H1 (cell line): Measurements from ENCODE around the gene TRIB2. TPM values are rescaled to one million over a fixed set of nuclear protein-coding genes. Genes with fewer than 3 reads are reported as not detected.

Source experiments
- CTCF ChIA-PET: fragments of 300-600 bp; sonication (Branson Sonifier 250); formaldehyde crosslinking; loops from one replicate; lab custom pipeline; 2021; ENCODE audit not compliant: partially characterized antibody; lab: Charles Lee
- POLR2A ChIA-PET: fragments of 300-600 bp; sonication (Branson Sonifier 250); formaldehyde crosslinking; loops from one replicate; lab custom pipeline; 2021; ENCODE audit warnings: inconsistent platforms; ENCODE audit not compliant: partially characterized antibody; lab: Charles Lee
- DNase-seq, 2 experiments: peaks; one replicate each; pipeline versions ENCODE4 v3.0.0 to v3.0.0-alpha.2; 2010 to 2022; ENCODE audit warnings: low spot score in 2 of 2, low read depth in 1 of 2, mixed read lengths in 1 of 2
- FAIRE-seq: peaks from 2 replicates; lab custom pipeline; 2011; peaks lifted over from hg19 to GRCh38; lab: Jason Lieb, UNC
- H2AFZ ChIP-seq: 2 replicates; pipeline ENCODE4 v1.8.1; 2012; ENCODE audit warnings: low read length, inconsistent platforms
- H2AK5ac ChIP-seq: 2 replicates; pipeline ENCODE4 v1.6.1; 2013; ENCODE audit warnings: low read depth, low read length
- H2BK120ac ChIP-seq: replicated peaks from 2 replicates; pipeline ENCODE3; 2013; ENCODE audit warnings: low read depth, low read length, inconsistent platforms
- H2BK12ac ChIP-seq: 2 replicates; pipeline ENCODE4 v1.6.1; 2013; ENCODE audit warnings: low read depth, low read length
- H2BK15ac ChIP-seq: 2 replicates; pipeline ENCODE4 v1.6.1; 2013; ENCODE audit warnings: low read length
- H2BK20ac ChIP-seq: 2 replicates; pipeline ENCODE4 v1.6.1; 2013; ENCODE audit warnings: low read length
- H2BK5ac ChIP-seq: 2 replicates; pipeline ENCODE4 v1.6.1; 2013; ENCODE audit warnings: low read depth, low read length
- H3K14ac ChIP-seq: 2 replicates; pipeline ENCODE4 v1.6.1; 2013; ENCODE audit warnings: inconsistent platforms; ENCODE audit not compliant: insufficient read length
- H3K18ac ChIP-seq: 2 replicates; pipeline ENCODE4 v1.6.1; 2013; ENCODE audit warnings: low read length; ENCODE audit errors: extremely low read depth
- H3K23ac ChIP-seq: 2 replicates; pipeline ENCODE4 v1.6.1; 2013; ENCODE audit warnings: inconsistent platforms; ENCODE audit not compliant: insufficient read length
- H3K23me2 ChIP-seq: 2 replicates; pipeline ENCODE4 v1.6.1; 2013; ENCODE audit warnings: low read depth, low read length
- H3K27ac ChIP-seq: 2 replicates; pipeline ENCODE4 v1.6.1; 2011; ENCODE audit warnings: low read depth, low read length, inconsistent platforms
- H3K27me3 ChIP-seq, 4 experiments: replicated peaks in 1 of 4; 1 replicate in 1 of 4; 2 replicates in 3 of 4; pipeline versions ENCODE4 v1.6.1 to v1.8.1; 2011 to 2013; ENCODE audit warnings: low read length in 3 of 4, mild to moderate bottlenecking in 3 of 4, inconsistent platforms in 2 of 4, mixed read lengths in 2 of 4, moderate library complexity in 1 of 4; ENCODE audit not compliant: control insufficient read depth in 3 of 4, insufficient read depth in 3 of 4; ENCODE audit errors: extremely low read depth in 1 of 4
- H3K36me3 ChIP-seq, 4 experiments: 2 replicates each; pipeline versions ENCODE4 v1.6.1 to v1.8.1; 2011 to 2013; ENCODE audit warnings: mild to moderate bottlenecking in 4 of 4, low read length in 3 of 4, moderate library complexity in 2 of 4, control low read depth in 1 of 4, inconsistent platforms in 1 of 4; ENCODE audit not compliant: insufficient read depth in 4 of 4, control insufficient read depth in 2 of 4
- H3K4ac ChIP-seq: replicated peaks from 2 replicates; pipeline ENCODE3; 2013; ENCODE audit warnings: low read length, low read depth, mixed read lengths, inconsistent platforms; ENCODE audit not compliant: insufficient read length
- H3K4me1 ChIP-seq, 4 experiments: replicated peaks in 1 of 4; 1 replicate in 1 of 4; 2 replicates in 3 of 4; pipeline versions ENCODE4 v1.6.1 to v1.8.1; 2011 to 2013; ENCODE audit warnings: low read length in 3 of 4, inconsistent platforms in 2 of 4, mixed read lengths in 1 of 4; ENCODE audit not compliant: insufficient read depth in 4 of 4, control insufficient read depth in 3 of 4
- H3K4me2 ChIP-seq, 2 experiments: 2 replicates each; pipeline versions ENCODE4 v1.6.1 to v1.8.1; 2011 to 2013; ENCODE audit warnings: low read depth in 2 of 2, low read length in 2 of 2, control low read depth in 1 of 2, inconsistent platforms in 1 of 2, mild to moderate bottlenecking in 1 of 2; ENCODE audit not compliant: insufficient read depth in 1 of 2
- H3K4me3 ChIP-seq, 4 experiments: fragments of 200-600, 300-600 bp in 1 of 4; sonication (generic), shearing (Covaris generic), sonication (Bioruptor Twin) in 1 of 4; 2 replicates each; pipeline versions ENCODE4 v1.5.1 to v1.8.1; 2011 to 2016; ENCODE audit warnings: low read length in 4 of 4, low read depth in 3 of 4, control low read depth in 2 of 4, inconsistent platforms in 2 of 4, mild to moderate bottlenecking in 2 of 4, mixed read lengths in 1 of 4, moderate library complexity in 1 of 4; ENCODE audit not compliant: insufficient read depth in 2 of 4; ENCODE audit errors: extremely low read depth in 1 of 4
- H3K56ac ChIP-seq: replicated peaks from 2 replicates; pipeline ENCODE3; 2013; ENCODE audit warnings: low read depth, mild to moderate bottlenecking, mixed read lengths, low read length, inconsistent platforms; ENCODE audit not compliant: insufficient read length
- H3K79me1 ChIP-seq: 2 replicates; pipeline ENCODE4 v1.6.1; 2013; ENCODE audit warnings: low read depth, low read length, control low read depth
- H3K79me2 ChIP-seq, 2 experiments: 2 replicates each; pipeline versions ENCODE4 v1.6.1 to v1.8.1; 2012 to 2013; ENCODE audit warnings: low read length in 2 of 2, mild to moderate bottlenecking in 2 of 2, inconsistent platforms in 1 of 2; ENCODE audit not compliant: insufficient read depth in 2 of 2, control insufficient read depth in 1 of 2
- H3K9ac ChIP-seq, 4 experiments: replicated peaks in 1 of 4; 1 replicate in 1 of 4; 2 replicates in 3 of 4; pipeline versions ENCODE4 v1.6.1 to v1.8.1; 2011 to 2013; ENCODE audit warnings: low read depth in 3 of 4, low read length in 3 of 4, control low read depth in 2 of 4, mild to moderate bottlenecking in 2 of 4, moderate library complexity in 2 of 4, inconsistent platforms in 1 of 4; ENCODE audit errors: extremely low read depth in 1 of 4
- H3K9me3 ChIP-seq, 2 experiments: 2 replicates each; pipeline versions ENCODE4 v1.6.1 to v1.8.1; 2012 to 2013; ENCODE audit warnings: mild to moderate bottlenecking in 2 of 2, moderate library complexity in 2 of 2, control low read depth in 1 of 2, inconsistent platforms in 1 of 2, low read depth in 1 of 2, low read length in 1 of 2, mixed read lengths in 1 of 2; ENCODE audit not compliant: insufficient read depth in 2 of 2
- H4K20me1 ChIP-seq, 2 experiments: replicated peaks in 1 of 2; 2 replicates each; pipeline versions ENCODE3 to v1.8.1; 2011 to 2013; ENCODE audit warnings: inconsistent platforms in 2 of 2, low read length in 2 of 2, mild to moderate bottlenecking in 1 of 2; ENCODE audit not compliant: insufficient read depth in 2 of 2, control insufficient read depth in 1 of 2
- H4K5ac ChIP-seq: 2 replicates; pipeline ENCODE4 v1.6.1; 2013; ENCODE audit warnings: low read length, low read depth, mixed read lengths, inconsistent platforms; ENCODE audit not compliant: insufficient read length
- H4K8ac ChIP-seq: 2 replicates; pipeline ENCODE4 v1.8.0; 2013; ENCODE audit warnings: mild to moderate bottlenecking, moderate library complexity, low read length, inconsistent platforms; ENCODE audit not compliant: insufficient read depth; ENCODE audit errors: extremely low read depth
- H4K91ac ChIP-seq: replicated peaks from 2 replicates; pipeline ENCODE3; 2013; ENCODE audit warnings: low read length, mixed read lengths, inconsistent platforms; ENCODE audit not compliant: insufficient read length
- BCL11A ChIP-seq, 2 experiments: IDR thresholded peaks; one replicate each; pipeline ENCODE4 v1.6.1; 2011; ENCODE audit warnings: low read depth in 2 of 2, low read length in 2 of 2, mild to moderate bottlenecking in 2 of 2
- CEBPB ChIP-seq: IDR thresholded peaks from 2 replicates; pipeline ENCODE4 v1.6.1; 2012; ENCODE audit warnings: low read depth, low read length
- CHD1 ChIP-seq: IDR thresholded peaks from 2 replicates; pipeline ENCODE4 v1.6.1; 2012; ENCODE audit warnings: low read depth, low read length, improper control_type of control experiment
- JUN ChIP-seq: IDR thresholded peaks from 2 replicates; pipeline ENCODE4 v1.6.1; 2011; ENCODE audit warnings: low read depth, mild to moderate bottlenecking, improper control_type of control experiment, low read length
- POLR2A ChIP-seq, 2 experiments: IDR thresholded peaks; 1 replicate in 1 of 2; 2 replicates in 1 of 2; pipeline ENCODE4 v1.6.1; 2011; ENCODE audit warnings: low read depth in 2 of 2, low read length in 2 of 2, mild to moderate bottlenecking in 2 of 2; ENCODE audit errors: control extremely low read depth in 1 of 2
- POLR2AphosphoS5 ChIP-seq: IDR thresholded peaks from 2 replicates; pipeline ENCODE4 v1.6.1; 2011; ENCODE audit warnings: low read depth, low read length
- POU5F1 ChIP-seq: IDR thresholded peaks from 2 replicates; pipeline ENCODE4 v1.6.1; 2011; ENCODE audit warnings: low read depth, mild to moderate bottlenecking, low read length, moderate library complexity
- SAP30 ChIP-seq: fragments of 300-600 bp; sonication (generic); IDR thresholded peaks from 2 replicates; pipeline ENCODE4 v1.7.1; 2012; ENCODE audit warnings: low read length, moderate library complexity, mild to moderate bottlenecking, inconsistent platforms; ENCODE audit not compliant: insufficient read depth, insufficient replicate concordance
- TAF1 ChIP-seq: IDR thresholded peaks from 2 replicates; pipeline ENCODE4 v1.6.1; 2011; ENCODE audit warnings: mild to moderate bottlenecking, low read depth, low read length
- WGBS, 2 experiments: shearing (Covaris generic) in 1 of 2; methylation state at CpG; one replicate each; pipeline versions ENCODE4 v1.1.6 to v1.1.7; 2013 to 2015; ENCODE audit warnings: low lambda C conversion rate in 2 of 2, mixed read lengths in 2 of 2, inconsistent platforms in 1 of 2, low coverage in 1 of 2, missing lambda C conversion rate in 1 of 2; ENCODE audit not compliant: insufficient replicate concordance in 2 of 2, insufficient coverage in 1 of 2, insufficient read length in 1 of 2; ENCODE audit errors: extremely low coverage in 1 of 2, missing lambda C conversion rate in 1 of 2; 5-methylcytosine and 5-hydroxymethylcytosine counted together
- polyA plus RNA-seq, 7 experiments: library from polyadenylated mRNA; depleted of rRNA in 3 of 7; stranded (reverse) in 5 of 7; unstranded in 2 of 7; fragments of >200 nt in 5 of 7; fragments of 200-250 nt in 2 of 7; gene quantifications; 1 replicate in 5 of 7; 2 replicates in 1 of 7; 4 replicates in 1 of 7; pipeline versions ENCODE4 v1.2.1 to v1.2.3, GENCODE V29; 2011 to 2013; ENCODE audit warnings: missing spikeins in 2 of 7, mixed read lengths in 2 of 7
- total RNA-seq: library from RNA; stranded (reverse); fragmentation: NEBNext Ultra II Directional; extraction: Animal tissue kit (Norgen Biotek cat#: 25700); gene quantifications from 2 replicates; pipeline ENCODE4 v1.2.1, GENCODE V29; 2021

Gene TRIB2
- total and polyA plus RNA-seq, 2 of the 8 experiments (the other 6 are each of a cell fraction or from before 2014, with no cell fraction given): 40.8 to 57.0 TPM

DNA sequence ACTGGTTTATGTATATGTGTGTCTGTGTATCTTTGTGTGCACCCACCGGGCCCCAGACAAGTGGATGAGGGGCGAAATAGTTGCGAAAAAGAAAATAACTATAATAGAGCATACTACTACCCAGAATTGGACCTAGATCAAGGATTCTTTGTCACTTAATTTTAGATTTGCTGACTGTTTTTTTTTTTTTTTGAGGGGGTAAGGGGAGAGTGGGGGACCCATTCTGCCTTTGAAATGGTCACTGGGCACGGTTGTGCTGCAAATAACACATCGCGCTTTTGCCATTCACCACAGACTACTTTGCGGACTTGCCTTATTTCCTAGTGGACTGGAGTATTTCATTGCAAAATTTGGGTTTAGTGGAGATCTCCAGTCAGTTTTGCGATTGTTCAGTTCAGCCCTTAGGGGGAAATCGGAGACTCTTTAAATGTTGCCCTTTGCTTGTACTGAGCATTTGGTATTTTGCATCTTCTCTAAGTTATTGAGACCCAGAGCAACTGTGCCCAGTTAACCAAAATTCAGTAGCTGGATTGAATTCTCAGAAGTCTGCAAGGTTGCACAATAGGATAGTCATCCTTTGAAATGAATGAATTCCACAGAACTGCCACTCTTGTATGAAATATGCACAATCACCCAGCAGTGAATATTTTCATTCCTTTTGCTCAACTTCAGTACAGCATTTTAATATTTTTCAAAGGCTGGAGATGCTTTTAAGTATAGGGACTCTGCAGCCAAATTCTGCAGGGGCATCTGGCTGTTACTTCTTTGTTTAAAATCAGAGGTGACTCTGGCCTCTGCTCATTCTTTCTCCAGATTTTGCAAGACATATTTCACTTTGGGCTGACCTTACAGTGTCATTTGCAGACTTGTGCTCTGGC, 2.9 kb downstream of the TRIB2 start:
- no peaks in the 10 kb centered on the region for H3K27me3 ChIP-seq
- no peak overlapping the region for H2BK15ac ChIP-seq
- no peak overlapping the region for H4K8ac ChIP-seq
- H3K18ac ChIP-seq: no peak overlapping the region; the same call in 1 of the 2 replicates
- H3K4me1 ChIP-seq: peaks cover 4 to 16% (median 9%) of the 10 kb centered on the region in 4 experiments; a peak in 6 of 7 replicates
- H3K23ac ChIP-seq: no peak overlapping the region
- H2BK120ac ChIP-seq: no peak overlapping the region
- H3K4ac ChIP-seq: no peak overlapping the region
- no peak overlapping the region for H4K5ac ChIP-seq
- 16% methylated on average over 9 of the region's 9 CpGs; no CpG with 5 or more reads in 1 of the 2 experiments for WGBS, 2 experiments
- no peak for FAIRE-seq
- peaks cover under 1 to 15% (median 13%) of the 10 kb centered on the region in 4 experiments; a peak in 7 of 8 replicates for H3K36me3 ChIP-seq
- H3K56ac ChIP-seq: no peak overlapping the region
- peaks cover 3% of the 10 kb centered on the region; the same call in 1 of the 2 replicates for H3K23me2 ChIP-seq
- no peak overlapping the region for H4K91ac ChIP-seq
- DNase-seq: no peak
- no peak overlapping the region for H2BK20ac ChIP-seq
- no peak overlapping the region for H2BK5ac ChIP-seq
- peaks cover 15 to 70% of the 10 kb centered on the region in 2 experiments for H3K79me2 ChIP-seq
- peak overlapping the region; percentile 74 to 95 (median 83) for H3K4me3 ChIP-seq
- TF ChIP-seq SAP30 (no peak), POLR2AphosphoS5 (no peak), CEBPB (0 out of 2 replicates have a peak, but pooled peaks have one; percentile 18), BCL11A (IDR thresholded peaks at IDR 0.05; ENCODE audit: low read depth in 2 of 2, low read length in 2 of 2) (no peak), JUN (no peak), TAF1 (no peak), POLR2A (IDR thresholded peaks at IDR 0.05; ENCODE audit: control extremely low read depth in 1 of 2, low read depth in 2 of 2, low read length in 2 of 2) (no peak), POU5F1 (no peak), CHD1 (no peak)
- TF ChIP-seq, all 59 proteins: peak for 1
- ChIA-PET POLR2A (interaction anchor here (1.6 kb wide), 1 partner anchor 14 kb away, joined by 7 read pairs; no protein-coding TSS in a partner anchor), CTCF (interaction anchor here (1.0 to 2.9 kb wide), 6 partner anchors 10 to 890 kb away, joined by 3 to 16 read pairs (median 6); no protein-coding TSS in a partner anchor)
- no peak overlapping the region for H2AK5ac ChIP-seq
- H3K79me1 ChIP-seq: peaks cover 2% of the 10 kb centered on the region; the same call in 1 of the 2 replicates
- H2BK12ac ChIP-seq: no peak overlapping the region
- no peaks in the 10 kb centered on the region for H3K9me3 ChIP-seq
- H3K9ac ChIP-seq: peak overlapping the region; percentile 60 to 81 (median 72); a peak in 6 of 7 replicates
- no peak overlapping the region for H2AFZ ChIP-seq
- no peak overlapping the region for H3K14ac ChIP-seq
- H3K27ac ChIP-seq: no peak overlapping the region
- peak overlapping the region; percentile 68 to 83 for H3K4me2 ChIP-seq
- peaks cover 15 to 34% of the 10 kb centered on the region in 2 experiments for H4K20me1 ChIP-seq
